Skin epidermis (tissue), 12 donors: ENCODE measurements around the gene CORO1A.
"Not testable (repeated sequence)": the region's sequence is repeated elsewhere in the genome, so short reads cannot be mapped to it uniquely, and the experiment has no call there.

Source experiments
- H3K27ac ChIP-seq, 21 experiments: fragments of 200-600 bp; sonication (generic) in 11 of 21; one replicate each; pipeline ENCODE4 v1.5.0; 2020; ENCODE audit warnings: mild to moderate bottlenecking in 3 of 21, inconsistent platforms in 2 of 21, moderate library complexity in 2 of 21
- H3K4me3 ChIP-seq, 7 experiments: fragments of 200-600 bp; sonication (generic) in 2 of 7; one replicate each; pipeline ENCODE4 v1.5.0; 2020; ENCODE audit warnings: inconsistent platforms in 2 of 7, mild to moderate bottlenecking in 2 of 7, moderate library complexity in 1 of 7

Gene CORO1A

GRCh38 chr16:30194172-30194925 lies 10.9 kb downstream of the CORO1A start:
- Histone ChIP-seq H3K27ac (peak overlapping the region in 1 of 21 experiments; percentile 62), H3K4me3 (peak overlapping the region in 6 of 7 experiments; percentile 13 to 43 (median 36))

DNA sequence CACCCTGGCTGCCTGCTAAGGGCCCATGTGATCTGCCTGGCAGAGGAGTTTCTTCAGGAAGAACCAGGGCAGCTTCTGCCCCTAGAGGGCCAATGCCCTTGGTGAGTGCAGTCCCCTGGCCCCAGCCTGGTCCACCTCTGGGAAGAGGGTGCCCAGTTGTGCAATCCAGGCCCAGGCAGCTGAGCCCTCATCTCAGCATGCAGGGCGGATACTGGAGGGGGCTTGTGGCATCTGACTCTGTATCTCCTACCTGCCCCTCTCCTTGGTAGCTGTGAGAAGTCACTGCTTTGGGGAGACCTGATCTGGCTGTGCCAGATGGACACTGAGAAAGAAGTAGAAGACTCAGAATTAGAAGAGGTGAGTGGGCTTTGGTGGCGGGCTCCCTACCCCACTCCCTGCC lies 13.6 kb downstream of the CORO1A start:
- not testable (repeated sequence) for H3K4me3 ChIP-seq, H3K27ac ChIP-seq

- H3K27ac ChIP-seq, H3K4me3 ChIP-seq: not testable (repeated sequence)
These were observed 15.6 kb downstream of the CORO1A start, which contains the start of gene SULT1A3 for GRCh38 chr16:30199049-30199448. SULT1A3 (plus strand) TSS chr16:30199255; CDS start chr16:30200729, 1,474 bp downstream.

DNA sequence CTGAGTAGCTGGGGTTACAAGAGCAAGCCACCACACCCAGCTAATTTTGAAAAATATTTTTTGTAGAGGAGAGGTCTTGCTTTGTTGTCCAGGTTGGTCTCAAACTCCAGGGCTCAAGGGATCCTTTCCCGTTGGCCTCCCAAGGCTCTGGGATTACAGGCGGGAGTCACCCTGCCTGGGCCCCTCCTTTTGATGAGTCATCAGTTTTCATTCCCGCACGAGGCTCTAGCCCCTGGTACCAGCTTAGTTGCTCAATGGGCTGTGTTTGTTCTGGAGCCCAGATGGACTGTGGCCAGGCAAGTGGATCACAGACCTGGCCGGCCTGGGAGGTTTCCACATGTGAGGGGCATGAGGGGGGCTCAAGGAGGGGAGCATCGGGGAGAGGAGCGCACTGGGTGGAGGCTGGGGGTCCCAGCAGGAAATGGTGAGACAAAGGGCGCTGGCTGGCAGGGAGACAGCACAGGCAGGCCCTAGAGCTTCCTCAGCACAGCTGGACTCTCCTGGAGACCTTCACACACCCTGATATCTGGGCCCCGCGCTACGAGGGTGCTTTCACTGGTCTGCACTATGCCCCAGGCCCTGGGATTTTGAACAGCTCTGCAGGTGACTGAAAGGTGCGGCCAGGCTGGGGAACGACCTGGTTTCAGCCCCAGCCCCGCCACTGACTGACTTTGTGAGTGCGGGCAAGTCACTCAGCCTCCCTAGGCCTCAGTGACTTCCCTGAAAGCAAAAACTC lies 16.4 kb downstream of the CORO1A start:
- H3K27ac ChIP-seq, H3K4me3 ChIP-seq: not testable (repeated sequence)

DNA sequence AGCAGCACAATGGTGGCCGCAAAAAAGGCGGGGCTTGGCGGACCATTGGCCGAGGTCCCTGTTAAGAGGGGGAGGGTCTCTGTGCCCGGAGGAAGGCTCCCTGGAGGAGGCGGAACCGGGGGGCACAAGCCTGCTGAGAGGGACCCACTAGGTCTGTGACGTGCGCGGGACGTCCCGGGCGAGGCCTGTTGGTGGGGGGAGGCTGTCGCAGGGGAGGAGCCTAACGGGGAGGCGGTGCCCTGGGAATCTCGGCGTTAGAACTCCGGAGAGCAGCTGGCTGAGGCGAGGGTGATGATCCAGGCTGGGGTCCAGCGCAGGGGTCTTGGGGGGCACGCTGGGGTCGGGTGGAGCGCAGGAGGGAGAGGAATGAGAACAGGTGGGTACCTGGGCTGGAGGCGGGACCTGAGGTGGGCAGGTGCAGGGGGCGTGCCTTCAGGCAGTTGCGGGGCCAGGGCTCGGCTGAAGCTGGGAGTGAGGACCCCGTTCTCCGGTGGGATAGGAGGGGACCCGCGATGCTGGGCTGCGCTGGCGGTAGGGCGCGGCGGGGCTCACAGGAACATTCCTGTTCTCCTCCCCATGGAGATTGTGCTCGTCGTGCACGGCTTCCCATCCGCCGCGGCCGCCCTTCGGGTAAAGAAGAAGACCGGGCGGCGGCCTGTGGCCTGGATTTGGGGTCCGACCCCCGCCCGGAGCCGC lies 22.3 kb downstream of the CORO1A start:
- peak overlapping the region; percentile 30 to 49 (median 33) for H3K4me3 ChIP-seq
- H3K27ac ChIP-seq, result not testable (repeated sequence)

- H3K4me3 ChIP-seq, result peak overlapping the region; percentile 30 to 49 (median 33)
- not testable (repeated sequence) for H3K27ac ChIP-seq
These were observed 22.9 kb downstream of the CORO1A start for GRCh38 chr16:30206252-30206651.

GRCh38 chr16:30207063-30207704 lies 23.8 kb downstream of the CORO1A start:
- H3K27ac ChIP-seq, H3K4me3 ChIP-seq: not testable (repeated sequence)

GRCh38 chr16:30209032-30209431 lies 25.6 kb downstream of the CORO1A start:
- H3K27ac ChIP-seq, H3K4me3 ChIP-seq: not testable (repeated sequence)

- not testable (repeated sequence) for H3K27ac ChIP-seq, H3K4me3 ChIP-seq
These were observed 28.0 kb downstream of the CORO1A start for GRCh38 chr16:30211414-30211813.

DNA sequence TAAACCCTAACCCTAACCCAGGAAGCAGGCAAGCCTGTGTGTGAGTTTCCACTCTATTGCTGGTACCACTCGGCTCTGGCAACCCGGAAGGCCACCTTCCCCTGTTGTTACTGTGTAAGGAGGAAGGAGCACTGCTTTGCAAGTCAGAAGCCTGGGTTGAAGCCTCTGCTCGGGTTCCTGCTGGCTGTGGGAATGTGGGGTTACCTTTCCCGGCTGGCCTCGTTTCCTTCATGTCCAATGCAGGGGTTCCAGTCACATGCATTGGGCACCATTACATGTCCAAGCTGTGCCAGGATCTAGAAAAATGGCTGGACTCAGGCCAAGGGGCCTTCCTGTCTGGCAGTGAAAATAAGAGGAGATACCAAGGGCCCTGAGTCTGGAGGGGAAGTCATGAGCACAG lies 33.7 kb downstream of the CORO1A start:
- H3K27ac ChIP-seq, H3K4me3 ChIP-seq: not testable (repeated sequence)
